Subcutaneous adipose tissue (tissue), 4 donors: Measurements from ENCODE around the gene MUC21. TPM values are rescaled to one million over a fixed set of nuclear protein-coding genes. Genes with fewer than 3 reads are reported as not detected.

Source experiments
- total RNA-seq, 4 donors: library from RNA; depleted of rRNA; stranded (reverse); fragments of >200 nt; gene quantifications; one replicate each; pipeline ENCODE4 v1.1.0, GENCODE V29; 2016
- TF ChIP-seq, protein P1 (sequence below): fragments of 450-650 bp; IDR thresholded peaks from one replicate; pipeline ENCODE4 v1.5.1; 2016; ENCODE audit warnings: low read depth, mild to moderate bottlenecking, control low read depth, antibody characterized with exemption, moderate library complexity

Gene MUC21
- total RNA-seq, 4 donors from 2014 or later: not detected

- TF ChIP-seq, protein P1, sequence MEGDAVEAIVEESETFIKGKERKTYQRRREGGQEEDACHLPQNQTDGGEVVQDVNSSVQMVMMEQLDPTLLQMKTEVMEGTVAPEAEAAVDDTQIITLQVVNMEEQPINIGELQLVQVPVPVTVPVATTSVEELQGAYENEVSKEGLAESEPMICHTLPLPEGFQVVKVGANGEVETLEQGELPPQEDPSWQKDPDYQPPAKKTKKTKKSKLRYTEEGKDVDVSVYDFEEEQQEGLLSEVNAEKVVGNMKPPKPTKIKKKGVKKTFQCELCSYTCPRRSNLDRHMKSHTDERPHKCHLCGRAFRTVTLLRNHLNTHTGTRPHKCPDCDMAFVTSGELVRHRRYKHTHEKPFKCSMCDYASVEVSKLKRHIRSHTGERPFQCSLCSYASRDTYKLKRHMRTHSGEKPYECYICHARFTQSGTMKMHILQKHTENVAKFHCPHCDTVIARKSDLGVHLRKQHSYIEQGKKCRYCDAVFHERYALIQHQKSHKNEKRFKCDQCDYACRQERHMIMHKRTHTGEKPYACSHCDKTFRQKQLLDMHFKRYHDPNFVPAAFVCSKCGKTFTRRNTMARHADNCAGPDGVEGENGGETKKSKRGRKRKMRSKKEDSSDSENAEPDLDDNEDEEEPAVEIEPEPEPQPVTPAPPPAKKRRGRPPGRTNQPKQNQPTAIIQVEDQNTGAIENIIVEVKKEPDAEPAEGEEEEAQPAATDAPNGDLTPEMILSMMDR: no peak
Measured at GRCh38 chr6:31002471-31002870, 19.0 kb downstream of the MUC21 start.

- TF ChIP-seq, protein P1: no peak
Measured at GRCh38 chr6:31004794-31005193, 21.3 kb downstream of the MUC21 start.

GRCh38 chr6:31005249-31006020 lies 21.9 kb downstream of the MUC21 start:
- TF ChIP-seq, protein P1: no peak

- TF ChIP-seq, protein P1: no peak
Measured at GRCh38 chr6:31007694-31008093, 24.2 kb downstream of the MUC21 start.

- TF ChIP-seq, protein P1: no peak
Measured at GRCh38 chr6:31008165-31008564, 24.6 kb downstream of the MUC21 start.

DNA sequence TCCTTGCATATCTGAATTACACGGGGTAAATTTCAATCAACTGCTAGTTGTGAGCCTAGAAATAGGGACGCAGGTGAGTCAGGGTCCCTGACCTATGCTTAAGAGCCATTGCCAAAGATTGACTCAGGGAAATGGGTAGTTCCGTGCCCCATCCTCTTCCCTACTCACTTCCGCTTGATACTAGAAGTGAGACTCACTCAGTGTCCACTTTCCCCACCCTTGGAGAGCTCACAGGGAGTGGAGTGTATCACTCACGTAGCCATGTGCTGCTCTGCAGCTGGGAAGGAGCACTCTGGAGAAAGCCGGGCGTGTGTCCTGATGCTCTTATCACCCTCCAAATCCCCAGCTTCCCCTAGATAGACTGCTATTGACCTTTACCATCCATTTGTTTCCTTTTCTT lies 26.2 kb downstream of the MUC21 start:
- TF ChIP-seq, protein P1: no peak

GRCh38 chr6:31010393-31011060 lies 27.0 kb downstream of the MUC21 start, which contains the start of gene MUC22:
Gene MUC22 (plus strand): TSS chr6:31010474. CDS start chr6:31010707, 233 bp downstream.
- TF ChIP-seq, protein P1: no peak
